ENCODE results near the gene PP2D1. TPM values are rescaled to one million over a fixed set of nuclear protein-coding genes. Genes with fewer than 3 reads are reported as not detected.
"Not testable (repeated sequence)": the region's sequence is repeated elsewhere in the genome, so short reads cannot be mapped to it uniquely, and the experiment has no call there.

The PP2D1 gene
- total RNA-seq, 1 donor from 2014 or later, result 2.9 TPM

- peak; percentile 79 for DNase-seq (ENCODE audit: low spot score)
Measured at GRCh38 chr3:20039765-20040547, 27.9 kb upstream of the PP2D1 start, which contains the start of gene KAT2B. Gene KAT2B (plus strand): TSS chr3:20040446. CDS start chr3:20040478, 32 bp downstream.

GRCh38 chr3:20039466-20039764 is 27.4 kb upstream of the PP2D1 start:
- no peak for DNase-seq (ENCODE audit: low spot score)

- DNase-seq (ENCODE audit: low spot score), result no peak
Measured at GRCh38 chr3:20038699-20039465, 26.8 kb upstream of the PP2D1 start.

- no peak for DNase-seq (ENCODE audit: low spot score)
Measured at GRCh38 chr3:20037255-20037996, 25.4 kb upstream of the PP2D1 start.

GRCh38 chr3:20035019-20035418 is 23.0 kb upstream of the PP2D1 start:
- DNase-seq (ENCODE audit: low spot score), result no peak

GRCh38 chr3:20031939-20032338 is 19.9 kb upstream of the PP2D1 start:
- DNase-seq (ENCODE audit: low spot score), result not testable (repeated sequence)

- DNase-seq (ENCODE audit: low spot score), result no peak
Measured at GRCh38 chr3:20028905-20029331, 16.9 kb upstream of the PP2D1 start.

- no peak for DNase-seq (ENCODE audit: low spot score)
Measured at GRCh38 chr3:20027136-20027535, 15.1 kb upstream of the PP2D1 start.

GRCh38 chr3:20023623-20024405 is 11.8 kb upstream of the PP2D1 start:
- peak; percentile 77 for DNase-seq (ENCODE audit: low spot score)

- no peak for DNase-seq (ENCODE audit: low spot score)
Measured at GRCh38 chr3:20022954-20023622, 11.0 kb upstream of the PP2D1 start.

GRCh38 chr3:20016076-20016475 is 4.0 kb upstream of the PP2D1 start:
- DNase-seq (ENCODE audit: low spot score), result not testable (repeated sequence)

GRCh38 chr3:20015525-20015924 is 3.5 kb upstream of the PP2D1 start:
- DNase-seq (ENCODE audit: low spot score), result no peak

GRCh38 chr3:20013396-20013795 is 1.3 kb upstream of the PP2D1 start:
- DNase-seq (ENCODE audit: low spot score), result no peak

GRCh38 chr3:20008646-20009045 is 3.4 kb downstream of the PP2D1 start:
- DNase-seq (ENCODE audit: low spot score), result no peak

- no peak for DNase-seq (ENCODE audit: low spot score)
Measured at GRCh38 chr3:20007960-20008359, 4.1 kb downstream of the PP2D1 start.

- no peak for DNase-seq (ENCODE audit: low spot score)
Measured at GRCh38 chr3:20001932-20002331, 10.1 kb downstream of the PP2D1 start.

- no peak for DNase-seq (ENCODE audit: low spot score)
Measured at GRCh38 chr3:19997502-19997901, 14.6 kb downstream of the PP2D1 start.

- no peak for DNase-seq (ENCODE audit: low spot score)
Measured at GRCh38 chr3:19994796-19995195, 17.3 kb downstream of the PP2D1 start.

GRCh38 chr3:19988904-19989303 is 23.2 kb downstream of the PP2D1 start:
- not testable (repeated sequence) for DNase-seq (ENCODE audit: low spot score)

- no peak for DNase-seq (ENCODE audit: low spot score)
Measured at GRCh38 chr3:19972054-19972453, 40.0 kb downstream of the PP2D1 start.

- no peak for DNase-seq (ENCODE audit: low spot score)
Measured at GRCh38 chr3:19970327-19970726, 41.7 kb downstream of the PP2D1 start.
